Sigmoid colon (tissue), 4 donors: ENCODE data around the gene FBXO21.
"Not testable (repeated sequence)": the region's sequence is repeated elsewhere in the genome, so short reads cannot be mapped to it uniquely, and the experiment has no call there.

Experiments
- CTCF ChIP-seq, 4 experiments: fragments of 450-650 bp in 3 of 4; fragments of 200-600 bp in 1 of 4; IDR thresholded peaks; one replicate each; pipeline ENCODE4 v1.5.1; 2016 to 2019; ENCODE audit warnings: antibody characterized with exemption in 4 of 4, mild to moderate bottlenecking in 3 of 4, moderate library complexity in 2 of 4
- EP300 ChIP-seq, 4 donors: sonication (generic); formaldehyde crosslinking; IDR thresholded peaks; one replicate each; pipeline ENCODE4 v1.6.1; 2017; ENCODE audit warnings: antibody characterized with exemption in 4 of 4

- not testable (repeated sequence) for TF ChIP-seq CTCF, EP300 (IDR thresholded peaks at IDR 0.05)
Observed at GRCh38 chr12:117104003-117104402, 86.3 kb downstream of the FBXO21 start.
